Spleen (tissue), 11 donors: ENCODE results near the gene OR8J1. TPM values are rescaled to one million over a fixed set of nuclear protein-coding genes. Genes with fewer than 3 reads are reported as not detected.

Source experiments
- DNase-seq: peaks from one replicate; pipeline ENCODE4 v3.0.0-alpha.2; 2020
- H3K27ac ChIP-seq, 8 donors: fragments of 200-600 bp; sonication (generic) in 7 of 8; 1 replicate in 4 of 8; 2 replicates in 4 of 8; pipeline versions ENCODE4 v1.5.0 to v1.8.0; 2016 to 2021; ENCODE audit warnings: inconsistent platforms in 4 of 8, mild to moderate bottlenecking in 4 of 8, moderate library complexity in 1 of 8
- H3K27me3 ChIP-seq, 7 donors: fragments of 200-600 bp; sonication (generic) in 6 of 7; replicated peaks in 1 of 7; 1 replicate in 4 of 7; 2 replicates in 3 of 7; pipeline versions ENCODE4 v1.5.0 to v1.8.0; 2016 to 2021; ENCODE audit warnings: inconsistent platforms in 3 of 7, mild to moderate bottlenecking in 1 of 7
- H3K36me3 ChIP-seq, 6 donors: fragments of 200-600 bp; sonication (generic) in 5 of 6; 1 replicate in 4 of 6; 2 replicates in 2 of 6; pipeline versions ENCODE4 v1.5.0 to v1.8.0; 2016 to 2021; ENCODE audit warnings: inconsistent platforms in 2 of 6
- H3K4me1 ChIP-seq, 6 donors: fragments of 200-600 bp; sonication (generic) in 5 of 6; 1 replicate in 3 of 6; 2 replicates in 3 of 6; pipeline versions ENCODE4 v1.5.0 to v1.8.0; 2016 to 2021; ENCODE audit warnings: inconsistent platforms in 3 of 6
- H3K4me3 ChIP-seq, 8 donors: fragments of 200-600 bp; sonication (generic) in 7 of 8; 1 replicate in 4 of 8; 2 replicates in 4 of 8; pipeline versions ENCODE4 v1.5.0 to v1.8.0; 2016 to 2021; ENCODE audit warnings: inconsistent platforms in 4 of 8, mild to moderate bottlenecking in 4 of 8, moderate library complexity in 2 of 8
- H3K9me3 ChIP-seq, 8 donors: fragments of 200-600 bp; sonication (generic) in 7 of 8; 1 replicate in 4 of 8; 2 replicates in 4 of 8; pipeline versions ENCODE4 v1.5.0 to v1.8.0; 2016 to 2021; ENCODE audit warnings: inconsistent platforms in 4 of 8
- CTCF ChIP-seq, 11 experiments: fragments of 200-600 bp in 7 of 11; fragments of 450-650 bp in 4 of 11; sonication (generic) in 4 of 11; IDR thresholded peaks in 8 of 11; conservative IDR thresholded peaks in 3 of 11; 1 replicate in 7 of 11; 2 replicates in 4 of 11; pipeline versions ENCODE4 v1.4.0 to v1.8.0; 2016 to 2021; ENCODE audit warnings: antibody characterized with exemption in 11 of 11, inconsistent platforms in 4 of 11, mild to moderate bottlenecking in 1 of 11
- POLR2A ChIP-seq, 3 donors: fragments of 450-650 bp; IDR thresholded peaks; one replicate each; pipeline ENCODE4 v1.5.1; 2017; ENCODE audit warnings: antibody characterized with exemption in 3 of 3, mild to moderate bottlenecking in 1 of 3
- POLR2AphosphoS5 ChIP-seq, 3 donors: sonication (generic); formaldehyde crosslinking; IDR thresholded peaks; one replicate each; pipeline ENCODE4 v1.5.1; 2017; ENCODE audit warnings: antibody characterized with exemption in 3 of 3
- WGBS, 5 donors: extraction: QIAGEN DNeasy Blood & Tissue Kit in 3 of 5; methylation state at CpG; one replicate each; pipeline versions ENCODE4 v1.1.5 to v1.1.7; 2013 to 2018; 5-methylcytosine and 5-hydroxymethylcytosine counted together
- intact Hi-C: fragments of 100-400 bp; cut with DNase I; formaldehyde crosslinking; loops from one replicate; pipeline ENCODE4 v1.15.0; 2023; ENCODE audit warnings: low total_unique reads
- polyA plus RNA-seq, 3 donors: library from polyadenylated mRNA; stranded (reverse); fragments of 200-250 nt; gene quantifications; one replicate each; pipeline ENCODE4 v1.2.1, GENCODE V29; 2013
- total RNA-seq, 7 donors: library from RNA; depleted of rRNA in 3 of 7; stranded (reverse); fragments of >200 nt in 3 of 7; fragmentation: NEBNext Ultra II Directional in 4 of 7; extraction: Animal tissue kit (Norgen Biotek cat#: 25700) in 4 of 7; gene quantifications; one replicate each; pipeline versions ENCODE4 v1.1.0 to v1.2.1, GENCODE V29; 2016 to 2021
- donor health status: healthy with polysubstance abuse.
- donor health status: DM: no; HTN: no; CAD: no; lungs with moderate emphysema.
- donor health status: DM: no; HTN: no; CAD: no.
- donor health status: Bipolar disorder and iron deficiency.
- donor health status: healthy.
- donor health status: DM: no; HTN: no; CAD: no.
- donor health status: DM: yes; HTN: yes; CAD: no.

Gene OR8J1
- total and polyA plus RNA-seq, 10 donors: not detected

DNA sequence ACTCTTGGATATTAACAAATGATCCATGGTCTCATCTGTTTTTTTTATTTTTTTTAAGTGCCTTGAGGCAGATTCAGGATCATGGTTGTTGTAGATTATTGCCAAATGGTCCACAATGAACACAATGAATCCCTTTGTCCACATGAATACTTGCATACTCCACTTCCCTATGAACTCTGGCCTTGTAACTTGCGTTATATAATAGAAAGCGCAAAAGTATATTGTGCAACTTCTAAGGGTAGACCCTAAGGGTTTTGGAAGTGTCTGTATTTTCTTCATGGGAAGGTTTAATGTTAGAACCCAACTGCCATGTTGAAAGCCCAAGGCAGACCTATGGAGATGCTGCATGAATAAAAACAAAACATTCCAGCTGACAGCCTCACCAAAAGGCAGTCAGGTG lies 50.3 kb downstream of the OR8J1 start:
- WGBS, 5 donors: 86 to 96% (median 91%) methylated on average over 2 of the region's 2 CpGs
- TF ChIP-seq CTCF (IDR thresholded peaks at IDR 0.05 in 8 of 11, conservative IDR thresholded peaks at IDR 0.05 in 3 of 11) (no peak), POLR2A (IDR thresholded peaks at IDR 0.05) (no peak), POLR2AphosphoS5 (IDR thresholded peaks at IDR 0.05) (no peak)
- H3K36me3 ChIP-seq: no peaks in the 10 kb centered on the region

DNA sequence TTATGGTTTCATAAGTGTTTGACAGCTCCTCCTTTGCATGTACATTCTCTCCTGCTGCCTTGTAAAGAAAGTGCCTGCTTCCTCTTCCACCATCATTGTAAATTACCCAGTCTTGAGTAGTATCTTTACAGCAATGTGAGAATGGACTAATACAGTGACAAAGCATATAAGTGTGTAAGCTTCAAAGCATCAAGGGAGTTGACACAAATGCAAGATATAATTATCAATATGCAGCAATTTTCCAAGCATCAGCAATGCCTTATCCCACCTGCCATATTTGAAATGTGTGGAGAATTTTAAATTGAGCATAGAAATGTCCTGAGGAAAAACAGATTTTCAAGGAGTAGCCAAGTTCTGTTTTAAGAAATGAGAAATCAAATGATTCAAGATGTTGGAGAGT lies 56.7 kb downstream of the OR8J1 start:
- Histone ChIP-seq H3K27ac (no peak overlapping the region), H3K9me3 (peaks cover 0 to 35% (median 0%) of the 10 kb centered on the region in 8 donors), H3K27me3 (no peaks in the 10 kb centered on the region), H3K4me1 (no peaks in the 10 kb centered on the region), H3K36me3 (no peaks in the 10 kb centered on the region), H3K4me3 (no peak overlapping the region)
- DNase-seq: no peak
- TF ChIP-seq POLR2A (IDR thresholded peaks at IDR 0.05) (no peak), POLR2AphosphoS5 (IDR thresholded peaks at IDR 0.05) (no peak), CTCF (IDR thresholded peaks at IDR 0.05 in 8 of 11, conservative IDR thresholded peaks at IDR 0.05 in 3 of 11) (no peak)
- intact Hi-C loops: no loop called here

More for the DNA sequence above, 50.3 kb downstream of the OR8J1 start:
- H3K4me1 ChIP-seq: no peaks in the 10 kb centered on the region
- H3K4me3 ChIP-seq: no peak overlapping the region
- no peak overlapping the region for H3K27ac ChIP-seq
- intact Hi-C loops: no loop called here
- H3K27me3 ChIP-seq: no peaks in the 10 kb centered on the region
- H3K9me3 ChIP-seq: peaks cover 0 to 46% (median 19%) of the 10 kb centered on the region in 8 donors
- DNase-seq: no peak

Other genes with a start within 250 kb of the OR8J1 start
- gene OR8H3, start 231.9 kb upstream of the OR8J1 start, total RNA-seq: not detected
- not detected for gene OR8H3, start 231.9 kb upstream of the OR8J1 start, polyA plus RNA-seq
- gene OR8J3, start 214.1 kb upstream of the OR8J1 start, total RNA-seq: not detected
- not detected for gene OR8J3, start 214.1 kb upstream of the OR8J1 start, polyA plus RNA-seq
- gene OR8K5, start 194.0 kb upstream of the OR8J1 start, total RNA-seq: not detected
- not detected for gene OR8K5, start 194.0 kb upstream of the OR8J1 start, polyA plus RNA-seq
- gene OR5J2, start 177.7 kb upstream of the OR8J1 start, total RNA-seq: not detected
- not detected for gene OR5J2, start 177.7 kb upstream of the OR8J1 start, polyA plus RNA-seq
- not detected for gene OR5T2, start 120.0 kb upstream of the OR8J1 start, total RNA-seq
- gene OR5T2, start 120.0 kb upstream of the OR8J1 start, polyA plus RNA-seq: not detected
- not detected for gene OR5T3, start 102.0 kb upstream of the OR8J1 start, total RNA-seq
- gene OR5T3, start 102.0 kb upstream of the OR8J1 start, polyA plus RNA-seq: not detected
- gene OR5T1, start 80.1 kb upstream of the OR8J1 start, total RNA-seq: not detected
- gene OR5T1, start 80.1 kb upstream of the OR8J1 start, polyA plus RNA-seq: not detected
- not detected for gene OR8H1, start 62.0 kb upstream of the OR8J1 start, total RNA-seq
- gene OR8H1, start 62.0 kb upstream of the OR8J1 start, polyA plus RNA-seq: not detected
- gene OR8K3, start 39.1 kb upstream of the OR8J1 start, total RNA-seq: not detected
- gene OR8K3, start 39.1 kb upstream of the OR8J1 start, polyA plus RNA-seq: not detected
- not detected for gene OR8K1, start 8.3 kb upstream of the OR8J1 start, total RNA-seq
- gene OR8K1, start 8.3 kb upstream of the OR8J1 start, polyA plus RNA-seq: not detected
- gene OR8U1, start 21.3 kb downstream of the OR8J1 start, total RNA-seq: not detected
- gene OR8U1, start 21.3 kb downstream of the OR8J1 start, polyA plus RNA-seq: not detected
- gene OR5AL1, start 58.4 kb downstream of the OR8J1 start, total RNA-seq: not detected
- not detected for gene OR5AL1, start 58.4 kb downstream of the OR8J1 start, polyA plus RNA-seq
- not detected for gene OR5M3, start 119.1 kb downstream of the OR8J1 start, total RNA-seq
- not detected for gene OR5M3, start 119.1 kb downstream of the OR8J1 start, polyA plus RNA-seq
- gene OR5M8, start 137.1 kb downstream of the OR8J1 start, total RNA-seq: not detected
- gene OR5M8, start 137.1 kb downstream of the OR8J1 start, polyA plus RNA-seq: not detected
- not detected for gene OR5M11, start 189.0 kb downstream of the OR8J1 start, total RNA-seq
- gene OR5M11, start 189.0 kb downstream of the OR8J1 start, polyA plus RNA-seq: not detected
- not detected for gene OR5M10, start 223.4 kb downstream of the OR8J1 start, total RNA-seq
- gene OR5M10, start 223.4 kb downstream of the OR8J1 start, polyA plus RNA-seq: not detected